GM12801 (cell line): Measurements from ENCODE around the gene PIAS1.

Experiments used
- TF ChIP-seq, protein P1 (sequence below): IDR thresholded peaks from one replicate; pipeline ENCODE4 v1.5.1; 2011; ENCODE audit warnings: control low read depth; ENCODE audit not compliant: insufficient read length; ENCODE audit errors: extremely low read depth

PIAS1 gene

DNA sequence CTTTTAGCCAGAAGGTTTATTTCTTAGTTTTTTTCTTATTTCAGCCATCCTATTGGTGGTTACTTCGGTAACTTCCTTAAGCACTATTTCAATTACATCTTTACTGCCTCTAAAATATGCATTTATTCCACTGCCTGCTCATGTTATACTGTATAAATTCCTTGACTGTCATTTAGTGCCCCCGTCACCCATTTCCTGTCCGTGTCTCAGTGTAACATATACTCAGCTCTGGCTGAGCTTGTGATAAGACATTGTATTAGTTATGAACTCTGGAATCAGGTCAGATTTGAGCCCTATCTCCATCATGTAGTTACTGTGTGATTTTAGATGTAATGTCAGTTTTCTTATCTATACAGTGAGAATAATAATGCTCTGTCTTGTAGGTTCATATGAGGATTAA, 24.2 kb downstream of the PIAS1 start:
- TF ChIP-seq, protein P1, sequence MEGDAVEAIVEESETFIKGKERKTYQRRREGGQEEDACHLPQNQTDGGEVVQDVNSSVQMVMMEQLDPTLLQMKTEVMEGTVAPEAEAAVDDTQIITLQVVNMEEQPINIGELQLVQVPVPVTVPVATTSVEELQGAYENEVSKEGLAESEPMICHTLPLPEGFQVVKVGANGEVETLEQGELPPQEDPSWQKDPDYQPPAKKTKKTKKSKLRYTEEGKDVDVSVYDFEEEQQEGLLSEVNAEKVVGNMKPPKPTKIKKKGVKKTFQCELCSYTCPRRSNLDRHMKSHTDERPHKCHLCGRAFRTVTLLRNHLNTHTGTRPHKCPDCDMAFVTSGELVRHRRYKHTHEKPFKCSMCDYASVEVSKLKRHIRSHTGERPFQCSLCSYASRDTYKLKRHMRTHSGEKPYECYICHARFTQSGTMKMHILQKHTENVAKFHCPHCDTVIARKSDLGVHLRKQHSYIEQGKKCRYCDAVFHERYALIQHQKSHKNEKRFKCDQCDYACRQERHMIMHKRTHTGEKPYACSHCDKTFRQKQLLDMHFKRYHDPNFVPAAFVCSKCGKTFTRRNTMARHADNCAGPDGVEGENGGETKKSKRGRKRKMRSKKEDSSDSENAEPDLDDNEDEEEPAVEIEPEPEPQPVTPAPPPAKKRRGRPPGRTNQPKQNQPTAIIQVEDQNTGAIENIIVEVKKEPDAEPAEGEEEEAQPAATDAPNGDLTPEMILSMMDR, result no peak

DNA sequence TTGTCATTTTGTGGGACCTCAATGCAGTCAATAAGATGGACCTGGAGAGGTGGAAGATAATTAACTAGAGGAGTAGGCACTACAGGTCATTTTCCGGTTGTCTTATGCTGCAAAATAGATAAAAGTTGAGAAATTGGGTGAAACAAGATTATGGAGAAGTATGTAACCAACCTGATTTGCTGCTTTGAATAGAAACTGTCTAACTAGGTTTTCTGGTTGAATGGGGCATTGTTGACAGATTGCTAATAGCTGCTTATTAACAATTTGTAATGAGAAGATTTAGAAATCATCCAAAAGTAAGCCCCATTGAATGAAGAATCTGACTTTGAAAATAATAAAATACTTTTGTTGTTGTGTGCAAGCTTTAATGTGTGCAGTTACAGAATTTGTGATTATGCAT, 26.2 kb downstream of the PIAS1 start:
- TF ChIP-seq, protein P1, result no peak

DNA sequence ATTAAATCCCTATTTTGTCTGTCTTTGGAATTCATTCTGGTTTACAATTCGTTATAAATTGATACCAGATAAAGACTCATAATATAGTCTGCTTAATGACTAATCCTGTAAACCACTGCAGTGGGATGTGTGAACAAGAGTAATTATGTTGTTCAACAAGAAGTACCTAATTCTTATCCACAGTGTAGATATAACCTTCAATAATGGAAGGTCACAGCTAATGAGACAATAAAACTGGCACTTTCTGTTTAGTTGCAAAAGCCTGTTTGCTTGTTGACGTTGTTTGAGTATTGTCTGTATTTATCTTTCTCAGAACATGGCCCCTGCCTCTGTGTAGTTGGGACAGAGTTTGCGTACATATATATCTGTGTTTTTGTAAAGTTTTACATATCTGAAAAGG, 26.7 kb downstream of the PIAS1 start:
- TF ChIP-seq, protein P1, result no peak

DNA sequence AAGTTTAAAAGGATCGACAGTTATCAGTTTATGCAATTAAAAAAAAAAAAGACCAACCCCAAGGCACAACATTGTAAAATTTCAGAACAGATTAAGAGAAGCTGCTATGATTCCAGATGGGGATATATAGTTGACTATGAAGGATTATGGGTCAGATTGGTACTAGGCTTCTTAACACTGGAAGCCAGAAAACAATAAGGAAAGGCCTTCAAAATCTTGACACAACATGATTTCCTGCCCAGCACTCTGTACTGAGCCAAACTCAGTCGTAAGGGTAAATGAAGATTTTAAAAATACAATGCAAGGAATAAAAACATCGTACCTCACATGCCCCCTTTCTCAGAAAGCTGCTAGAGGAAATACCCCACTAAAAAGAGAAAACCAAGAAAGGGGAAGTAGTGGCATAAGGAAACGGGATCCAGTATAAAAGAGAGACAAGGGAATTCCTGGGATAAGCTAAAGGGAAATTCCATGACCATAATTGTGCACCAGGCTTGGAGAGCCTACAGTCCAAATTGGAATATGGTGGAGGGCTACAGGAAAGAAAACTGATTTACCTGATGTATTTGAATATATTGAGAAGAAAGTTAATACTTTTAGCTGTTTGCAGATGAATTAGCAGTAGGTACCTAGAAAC, 27.9 kb downstream of the PIAS1 start:
- TF ChIP-seq, protein P1, result no peak

DNA sequence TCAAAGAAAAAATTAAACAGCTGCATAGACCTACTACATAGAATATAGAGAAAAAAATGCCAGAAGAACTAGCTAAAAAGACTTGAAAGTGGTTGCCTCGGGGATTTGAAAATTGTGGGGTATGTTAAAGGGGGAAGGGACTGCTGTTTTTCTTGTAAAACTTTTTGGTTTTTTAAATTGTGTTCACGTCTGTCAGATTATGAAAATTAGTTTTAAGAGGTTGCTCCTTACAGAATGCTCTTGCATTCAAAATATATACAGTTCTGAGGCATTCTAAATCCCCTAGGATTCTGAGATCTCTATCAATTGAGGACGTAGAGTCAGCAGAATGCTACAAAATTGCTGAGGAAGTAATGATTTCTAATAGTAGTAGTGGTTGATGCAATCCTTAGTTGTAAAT, 28.6 kb downstream of the PIAS1 start:
- TF ChIP-seq, protein P1, result no peak

DNA sequence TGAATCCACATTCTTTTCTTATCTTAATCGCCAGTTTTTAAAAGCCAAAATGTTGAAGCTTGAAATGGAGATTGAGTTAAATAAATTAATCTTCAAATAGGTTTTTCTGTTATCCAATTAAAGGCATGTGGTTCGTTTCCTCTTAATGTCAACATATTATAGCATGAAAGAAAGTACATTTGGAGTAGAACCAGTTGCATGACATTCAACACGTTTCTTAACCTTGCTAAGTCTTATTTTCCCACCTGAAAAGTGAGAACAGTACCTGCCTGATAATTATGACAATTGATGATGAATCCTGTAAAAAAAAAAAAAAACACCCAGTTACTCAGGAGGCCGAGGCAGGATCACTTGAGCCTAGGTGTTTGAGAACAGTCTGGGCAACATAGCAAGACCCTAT, 29.3 kb downstream of the PIAS1 start:
- TF ChIP-seq, protein P1, result no peak

DNA sequence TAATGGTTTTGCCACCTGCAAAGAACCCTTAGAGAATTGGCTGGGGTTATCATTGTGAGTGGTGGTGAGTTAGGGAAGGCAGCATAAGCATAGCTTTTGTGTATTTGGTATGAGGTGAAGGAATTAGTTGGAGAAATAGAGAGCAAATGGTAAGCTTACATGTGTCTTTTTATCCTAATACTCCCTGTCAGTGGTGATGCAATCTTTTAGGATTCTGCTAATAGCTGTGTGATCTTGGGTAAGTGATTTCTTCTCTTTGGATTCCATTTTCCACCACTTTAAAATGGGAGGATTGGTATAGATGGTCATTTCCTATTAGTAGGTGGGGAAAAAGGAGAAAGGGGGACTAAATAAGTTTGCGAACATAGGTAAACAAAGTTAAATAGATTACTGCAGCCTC, 30.9 kb downstream of the PIAS1 start:
- TF ChIP-seq, protein P1, result no peak
